Endothelial cell of umbilical vein (primary cell): ENCODE data around the gene TIFAB. TPM values are rescaled to one million over a fixed set of nuclear protein-coding genes. Genes with fewer than 3 reads are reported as not detected.

ENCODE experiments used
- BruUV-seq: library from RNA; stranded (reverse); fragments of 400-500 nt; replicated peaks from 2 replicates; lab custom pipeline; 2021; lab: Mats Ljungman, UMichigan
- CTCF ChIA-PET: fragments of 300-600, 350-600 bp; sonication (Branson Sonifier 250); formaldehyde crosslinking; loops from one replicate; lab custom pipeline; 2021; ENCODE audit warnings: antibody characterized with exemption, inconsistent platforms; lab: Charles Lee
- POLR2A ChIA-PET: fragments of 300-600, 350-600 bp; sonication (Branson Sonifier 250); formaldehyde crosslinking; loops from one replicate; lab custom pipeline; 2021; ENCODE audit warnings: antibody characterized with exemption, inconsistent platforms; lab: Charles Lee
- DNase-seq: peaks from one replicate; pipeline ENCODE4 v3.0.0-alpha.2; 2011; ENCODE audit warnings: low read depth, low spot score
- FAIRE-seq: peaks from 2 replicates; lab custom pipeline; 2011; peaks lifted over from hg19 to GRCh38; lab: Jason Lieb, UNC
- H2AFZ ChIP-seq: 2 replicates; pipeline ENCODE4 v1.6.0; 2012; ENCODE audit warnings: low read depth, low read length, control low read depth, inconsistent platforms
- H3K27ac ChIP-seq: 2 replicates; pipeline ENCODE4 v1.5.1; 2011; ENCODE audit warnings: low read depth, mild to moderate bottlenecking, control low read depth, low read length, moderate library complexity; ENCODE audit not compliant: insufficient read depth
- H3K27me3 ChIP-seq, 2 experiments: 2 replicates each; pipeline versions ENCODE4 v1.6.0 to v1.6.1; 2011; ENCODE audit warnings: low read length in 2 of 2, mixed read lengths in 1 of 2; ENCODE audit not compliant: control insufficient read depth in 2 of 2, insufficient read depth in 2 of 2
- H3K36me3 ChIP-seq, 2 experiments: 2 replicates in 1 of 2; 3 replicates in 1 of 2; pipeline ENCODE4 v1.5.1; 2011; ENCODE audit warnings: low read length in 2 of 2, mild to moderate bottlenecking in 1 of 2, moderate library complexity in 1 of 2; ENCODE audit not compliant: control insufficient read depth in 2 of 2, insufficient read depth in 2 of 2; ENCODE audit errors: extremely low read depth in 1 of 2
- H3K4me1 ChIP-seq: 3 replicates; pipeline ENCODE4 v1.5.1; 2011; ENCODE audit warnings: mild to moderate bottlenecking, low read length; ENCODE audit not compliant: control insufficient read depth, insufficient read depth; ENCODE audit errors: extremely low read depth
- H3K4me2 ChIP-seq: 2 replicates; pipeline ENCODE4 v1.6.1; 2011; ENCODE audit warnings: low read length, control low read depth, mixed read lengths; ENCODE audit not compliant: insufficient read depth
- H3K4me3 ChIP-seq, 3 experiments: fragments of 200-600 bp in 1 of 3; sonication (generic), shearing (Covaris generic) in 1 of 3; replicated peaks in 1 of 3; 2 replicates each; pipeline ENCODE4 v1.5.1; 2011 to 2016; ENCODE audit warnings: control low read depth in 3 of 3, low read length in 3 of 3, mild to moderate bottlenecking in 2 of 3, inconsistent platforms in 1 of 3, low read depth in 1 of 3, moderate library complexity in 1 of 3; ENCODE audit not compliant: insufficient read depth in 1 of 3
- H3K79me2 ChIP-seq: 2 replicates; pipeline ENCODE4 v1.6.0; 2012; ENCODE audit warnings: low read length, inconsistent platforms; ENCODE audit not compliant: control insufficient read depth, insufficient read depth
- H3K9ac ChIP-seq: replicated peaks from 2 replicates; pipeline ENCODE3; 2011; ENCODE audit warnings: low read length, control low read depth; ENCODE audit not compliant: insufficient read depth; ENCODE audit errors: extremely low read depth
- H3K9me1 ChIP-seq: replicated peaks from 3 replicates; pipeline ENCODE4 v1.6.0; 2011; ENCODE audit warnings: mild to moderate bottlenecking, low read length; ENCODE audit not compliant: control insufficient read depth, insufficient read depth; ENCODE audit errors: extremely low read depth
- H3K9me3 ChIP-seq: replicated peaks from 2 replicates; pipeline ENCODE4 v1.5.1; 2012; ENCODE audit warnings: low read length, inconsistent platforms; ENCODE audit not compliant: control insufficient read depth, insufficient read depth
- H4K20me1 ChIP-seq: replicated peaks from 2 replicates; pipeline ENCODE3; 2011; ENCODE audit warnings: mild to moderate bottlenecking, low read length; ENCODE audit not compliant: control insufficient read depth, insufficient read depth; ENCODE audit errors: extremely low read depth
- CTCF ChIP-seq, 2 donors: IDR thresholded peaks; 1 replicate in 1 of 2; 2 replicates in 1 of 2; pipeline ENCODE4 v1.5.1; 2011; ENCODE audit warnings: low read length in 2 of 2, mild to moderate bottlenecking in 2 of 2, moderate library complexity in 2 of 2, control low read depth in 1 of 2, inconsistent platforms in 1 of 2, low read depth in 1 of 2; ENCODE audit not compliant: insufficient read depth in 1 of 2; ENCODE audit errors: extremely low read depth in 1 of 2
- EZH2 ChIP-seq: IDR thresholded peaks from 2 replicates; pipeline ENCODE4 v1.6.1; 2012; ENCODE audit warnings: borderline replicate concordance, low read depth, mild to moderate bottlenecking, moderate library complexity, low read length, inconsistent platforms; ENCODE audit not compliant: severe bottlenecking
- FOS ChIP-seq: IDR thresholded peaks from 2 replicates; pipeline ENCODE4 v1.6.1; 2011; ENCODE audit warnings: mild to moderate bottlenecking, low read length, moderate library complexity, borderline replicate concordance; ENCODE audit not compliant: insufficient read depth
- GATA2 ChIP-seq: IDR thresholded peaks from 2 replicates; pipeline ENCODE4 v1.7.0; 2011; ENCODE audit warnings: low read depth, mild to moderate bottlenecking, moderate library complexity, mixed read lengths, low read length; ENCODE audit not compliant: insufficient read length, insufficient read depth
- JUN ChIP-seq: IDR thresholded peaks from 2 replicates; pipeline ENCODE4 v1.6.1; 2011; ENCODE audit warnings: borderline replicate concordance, low read depth; ENCODE audit not compliant: insufficient read length, insufficient read depth
- MAX ChIP-seq: IDR thresholded peaks from 2 replicates; pipeline ENCODE4 v1.6.1; 2011; ENCODE audit not compliant: insufficient read depth, insufficient read length
- MYC ChIP-seq: IDR thresholded peaks from one replicate; pipeline ENCODE4 v1.6.1; 2011; ENCODE audit warnings: mild to moderate bottlenecking, low read depth, low read length
- POLR2A ChIP-seq: IDR thresholded peaks from 2 replicates; pipeline ENCODE4 v1.6.1; 2012; ENCODE audit warnings: low read depth, mild to moderate bottlenecking, control low read depth, low read length
- POLR2AphosphoS5 ChIP-seq: IDR thresholded peaks from 2 replicates; pipeline ENCODE4 v1.6.1; 2012; ENCODE audit warnings: low read depth, mild to moderate bottlenecking, control low read depth, low read length, moderate library complexity; ENCODE audit not compliant: insufficient read depth
- dilution Hi-C: fragments of 300-500 bp; cut with MboI; formaldehyde crosslinking; loops from one replicate; pipeline ENCODE4 v1.15.0; 2019; ENCODE audit warnings: low sequenced_read_pairs; ENCODE audit not compliant: extremely low pct_ligation_motif_present
- intact Hi-C: fragments of 100-400 bp; cut with micrococcal nuclease; formaldehyde crosslinking; loops from one replicate; pipeline ENCODE4 v1.10.0; 2022
- polyA plus RNA-seq, 4 experiments: library from polyadenylated mRNA; depleted of rRNA in 3 of 4; stranded (reverse) in 3 of 4; unstranded in 1 of 4; fragments of >200 nt; gene quantifications; 2 replicates each; pipeline versions ENCODE4 v1.2.1 to v1.2.3, GENCODE V29; 2011 to 2012; ENCODE audit warnings: missing spikeins in 1 of 4
- total RNA-seq: library from RNA; stranded (reverse); gene quantifications from 2 replicates; pipeline ENCODE4 v1.2.3, GENCODE V29; 2021

Gene TIFAB
- total and polyA plus RNA-seq, 2 donors (not counting 3 experiments of a cell fraction or from before 2014, with no cell fraction given): not detected

- Histone ChIP-seq H3K9me3 (no peaks in the 10 kb centered on the region), H3K9me1 (no peaks in the 10 kb centered on the region), H3K27ac (no peak overlapping the region), H3K79me2 (no peaks in the 10 kb centered on the region), H3K4me3 (no peak overlapping the region), H3K27me3 (peaks cover 13 to 42% of the 10 kb centered on the region in 2 experiments), H2AFZ (no peak overlapping the region), H4K20me1 (no peaks in the 10 kb centered on the region), H3K9ac (no peak overlapping the region), H3K4me1 (no peaks in the 10 kb centered on the region), H3K36me3 (no peaks in the 10 kb centered on the region), H3K4me2 (no peak overlapping the region)
- FAIRE-seq: no peak
- ChIA-PET CTCF (interaction anchor here (1.4 to 3.9 kb wide), 3 partner anchors 32 to 47 kb away, joined by 4 to 33 read pairs (median 4); no protein-coding TSS in a partner anchor), POLR2A (no interaction called here)
- TF ChIP-seq JUN (no peak), POLR2AphosphoS5 (no peak), POLR2A (no peak), MAX (no peak)
- no peak for DNase-seq
- no TSS peak for BruUV-seq
- intact Hi-C loops: no loop called here
- dilution Hi-C loops: no loop called here
Observed at GRCh38 chr5:135423146-135423845, 28.9 kb downstream of the TIFAB start.

DNA sequence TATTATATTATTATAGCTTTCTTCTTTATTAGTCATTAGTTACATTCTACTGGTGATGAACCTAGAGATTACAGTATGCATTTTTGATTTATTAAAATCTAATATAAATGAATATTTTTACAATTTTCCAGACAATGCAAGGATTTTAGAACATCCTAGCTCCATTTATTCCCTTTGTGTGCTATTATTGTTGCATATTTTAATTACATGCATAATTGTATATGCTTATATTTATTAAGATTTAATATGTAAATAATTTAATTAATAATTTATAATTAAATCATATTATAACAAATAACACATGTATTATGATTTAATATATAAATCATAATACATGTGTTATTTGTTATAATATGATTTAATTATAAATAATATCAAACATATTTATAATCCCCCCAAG, 29.7 kb downstream of the TIFAB start:
- POLR2A ChIA-PET: no interaction called here
- no TSS peak for BruUV-seq
- dilution Hi-C loops: no loop called here

More for the DNA sequence above, 29.7 kb downstream of the TIFAB start:
- DNase-seq: no peak
- Histone ChIP-seq H3K9ac (no peak overlapping the region), H3K4me1 (no peaks in the 10 kb centered on the region), H3K27me3 (peaks cover 14 to 51% of the 10 kb centered on the region in 2 experiments), H2AFZ (no peak overlapping the region), H4K20me1 (no peaks in the 10 kb centered on the region), H3K79me2 (no peaks in the 10 kb centered on the region), H3K4me2 (no peak overlapping the region), H3K36me3 (no peaks in the 10 kb centered on the region), H3K27ac (no peak overlapping the region), H3K4me3 (no peak overlapping the region), H3K9me1 (no peaks in the 10 kb centered on the region), H3K9me3 (no peaks in the 10 kb centered on the region)
- intact Hi-C loops: no loop called here
- FAIRE-seq: no peak
- CTCF ChIA-PET: interaction anchor here (1.5 kb wide), 2 partner anchors 35 to 139 kb away, joined by 3 read pairs; no protein-coding TSS in a partner anchor
- TF ChIP-seq POLR2AphosphoS5 (no peak), MAX (no peak), MYC (no peak), EZH2 (no peak), GATA2 (no peak), JUN (no peak), CTCF (IDR thresholded peaks at IDR 0.05; ENCODE audit: extremely low read depth in 1 of 2, insufficient read depth in 1 of 2, low read depth in 1 of 2, low read length in 2 of 2) (no peak), FOS (no peak), POLR2A (no peak)
